Measurements from ENCODE around the gene MAPK12. TPM values are rescaled to one million over a fixed set of nuclear protein-coding genes. Genes with fewer than 3 reads are reported as not detected.
A peak's percentile ranks its signal among the peaks of the same experiment; 100 is the strongest.

The MAPK12 gene
- total RNA-seq, 1 donor from 2014 or later: 17.8 TPM

- intact Hi-C loops (cut with DNase I): no loop called here
Observed at GRCh38 chr22:50226063-50226874, 35.2 kb downstream of the MAPK12 start.

GRCh38 chr22:50225200-50225969, 36.1 kb downstream of the MAPK12 start:
- intact Hi-C loops (cut with DNase I): no loop called here
- no peak for DNase-seq (ENCODE audit: low spot score)
- no peak for ATAC-seq

More at GRCh38 chr22:50226063-50226874, 35.2 kb downstream of the MAPK12 start:
- no peak for DNase-seq (ENCODE audit: low spot score)
- no peak for ATAC-seq

GRCh38 chr22:50224071-50224470, 37.4 kb downstream of the MAPK12 start:
- DNase-seq (ENCODE audit: low spot score) (no peak), ATAC-seq (no peak)
- intact Hi-C loops (cut with DNase I): no loop called here

GRCh38 chr22:50222508-50222907, 39.0 kb downstream of the MAPK12 start:
- no peak for DNase-seq (ENCODE audit: low spot score)
- intact Hi-C loops (cut with DNase I): no loop called here
- no peak for ATAC-seq

- ATAC-seq (no peak), DNase-seq (ENCODE audit: low spot score) (no peak)
- intact Hi-C loops (cut with DNase I): no loop called here
Observed at GRCh38 chr22:50221410-50222300, 39.8 kb downstream of the MAPK12 start.

GRCh38 chr22:50220603-50221409, 40.7 kb downstream of the MAPK12 start:
- no peak for ATAC-seq
- intact Hi-C loops (cut with DNase I): no loop called here
- DNase-seq (ENCODE audit: low spot score): no peak

- no peak for ATAC-seq
- intact Hi-C loops (cut with DNase I): no loop called here
- DNase-seq (ENCODE audit: low spot score): no peak
Observed at GRCh38 chr22:50219800-50220602, 41.5 kb downstream of the MAPK12 start.

- intact Hi-C loops (cut with DNase I): no loop called here
- peak; percentile 86 for ATAC-seq
- peak; percentile 82 for DNase-seq (ENCODE audit: low spot score)
Observed at GRCh38 chr22:50218996-50219727, 42.3 kb downstream of the MAPK12 start.

GRCh38 chr22:50218153-50218995, 43.1 kb downstream of the MAPK12 start:
- intact Hi-C loops (cut with DNase I): no loop called here
- DNase-seq (ENCODE audit: low spot score): no peak
- no peak for ATAC-seq

GRCh38 chr22:50217543-50218152, 43.8 kb downstream of the MAPK12 start:
- DNase-seq (ENCODE audit: low spot score) (no peak), ATAC-seq (no peak)
- intact Hi-C loops (cut with DNase I): no loop called here

GRCh38 chr22:50216684-50217520, 44.6 kb downstream of the MAPK12 start:
- no peak for ATAC-seq
- intact Hi-C loops (cut with DNase I): no loop called here
- no peak for DNase-seq (ENCODE audit: low spot score)

- DNase-seq (ENCODE audit: low spot score) (no peak), ATAC-seq (no peak)
- intact Hi-C loops (cut with DNase I): no loop called here
Observed at GRCh38 chr22:50216055-50216683, 45.3 kb downstream of the MAPK12 start.

- DNase-seq (ENCODE audit: low spot score): no peak
Observed at GRCh38 chr22:50215297-50216054, 46.0 kb downstream of the MAPK12 start.

GRCh38 chr22:50213263-50213662, 48.2 kb downstream of the MAPK12 start:
- ATAC-seq (no peak), DNase-seq (ENCODE audit: low spot score) (no peak)
- intact Hi-C loops (cut with DNase I): no loop called here

More at GRCh38 chr22:50215297-50216054, 46.0 kb downstream of the MAPK12 start:
- no peak for ATAC-seq
- intact Hi-C loops (cut with DNase I): no loop called here
